K562 (cell line): ENCODE results near the gene MAZ. TPM values are rescaled to one million over a fixed set of nuclear protein-coding genes. Genes with fewer than 3 reads are reported as not detected.
A peak's percentile ranks its signal among the peaks of the same experiment; 100 is the strongest.
"Not testable (repeated sequence)": the region's sequence is repeated elsewhere in the genome, so short reads cannot be mapped to it uniquely, and the experiment has no call there.

Source experiments
- ATAC-seq: fragments of 200-7000 bp; cut with Tn5 transposase; 3 replicates; pipeline ENCODE4 v1.9.1; 2020; ENCODE audit warnings: moderate library complexity
- BruUV-seq: library from RNA; stranded (reverse); fragments of 400-500 nt; replicated peaks from 2 replicates; lab custom pipeline; 2021; lab: Mats Ljungman, UMichigan
- CTCF ChIA-PET: fragments of 300-600 bp; formaldehyde crosslinking; extraction: SDS; loops from one replicate; lab custom pipeline; 2021; ENCODE audit warnings: low intra/inter-chr PET ratio; lab: Yijun Ruan, JAX
- POLR2A ChIA-PET: fragments of 300-600, 350-650 bp; sonication (Branson Sonifier 250); formaldehyde crosslinking; extraction: SDS; loops from one replicate; lab custom pipeline; 2021; ENCODE audit warnings: antibody characterized with exemption, inconsistent platforms; lab: Yijun Ruan, JAX
- DNase-seq, 4 experiments: peaks; one replicate each; pipeline versions ENCODE4 v3.0.0 to v3.0.0-alpha.2; 2011 to 2018; ENCODE audit warnings: low spot score in 3 of 4, mixed read lengths in 3 of 4; ENCODE audit errors: extremely low read depth in 1 of 4
- FAIRE-seq: peaks from 2 replicates; lab custom pipeline; 2011; peaks lifted over from hg19 to GRCh38; lab: Jason Lieb, UNC
- H2AFZ ChIP-seq: 2 replicates; pipeline ENCODE4 v1.6.0; 2011; ENCODE audit warnings: low read depth, low read length, control low read depth, inconsistent platforms
- H3K27ac ChIP-seq: fragments of 200-600 bp; 3 replicates; pipeline ENCODE4 v1.8.0; 2011; ENCODE audit warnings: low read depth, mild to moderate bottlenecking, control low read depth, inconsistent platforms, low read length, moderate library complexity, mixed read lengths; ENCODE audit errors: extremely low read depth
- H3K27me3 ChIP-seq, 2 experiments: fragments of 300-600 bp in 1 of 2; 2 replicates in 1 of 2; 3 replicates in 1 of 2; pipeline versions ENCODE4 v1.6.0 to v1.8.0; 2011; ENCODE audit warnings: inconsistent platforms in 2 of 2, low read length in 2 of 2, mild to moderate bottlenecking in 1 of 2, mixed read lengths in 1 of 2, moderate library complexity in 1 of 2; ENCODE audit not compliant: control insufficient read depth in 2 of 2, insufficient read depth in 2 of 2
- H3K36me3 ChIP-seq: fragments of 300-600 bp; 3 replicates; pipeline ENCODE4 v1.8.0; 2011; ENCODE audit warnings: mild to moderate bottlenecking, low read length, inconsistent platforms; ENCODE audit not compliant: control insufficient read depth, insufficient read depth
- H3K4me1 ChIP-seq, 2 experiments: fragments of 200-600 bp in 1 of 2; replicated peaks in 1 of 2; 2 replicates in 1 of 2; 3 replicates in 1 of 2; pipeline versions ENCODE4 v1.5.1 to v1.8.0; 2011; ENCODE audit warnings: inconsistent platforms in 2 of 2, low read length in 2 of 2, mild to moderate bottlenecking in 1 of 2, mixed read lengths in 1 of 2, moderate library complexity in 1 of 2; ENCODE audit not compliant: control insufficient read depth in 2 of 2, insufficient read depth in 2 of 2
- H3K4me2 ChIP-seq: 2 replicates; pipeline ENCODE4 v1.6.1; 2011; ENCODE audit warnings: low read length, control low read depth, inconsistent platforms, mixed read lengths; ENCODE audit not compliant: insufficient read depth
- H3K4me3 ChIP-seq: fragments of 200-600 bp; sonication (generic), shearing (Covaris generic); 2 replicates; pipeline ENCODE4 v1.5.1; 2016; ENCODE audit warnings: control low read depth, inconsistent platforms
- H3K79me2 ChIP-seq: fragments of 200-600 bp; 3 replicates; pipeline ENCODE4 v1.8.0; 2011; ENCODE audit warnings: low read length, inconsistent platforms; ENCODE audit not compliant: control insufficient read depth, insufficient read depth
- H3K9ac ChIP-seq, 2 experiments: 2 replicates each; pipeline versions ENCODE4 v1.6.0 to v1.6.1; 2011; ENCODE audit warnings: low read depth in 2 of 2, low read length in 2 of 2, control low read depth in 1 of 2, inconsistent platforms in 1 of 2, mild to moderate bottlenecking in 1 of 2, mixed read lengths in 1 of 2; ENCODE audit not compliant: insufficient read depth in 1 of 2
- H3K9me1 ChIP-seq: one replicate; pipeline ENCODE4 v1.6.0; 2011; ENCODE audit warnings: inconsistent platforms, mild to moderate bottlenecking, low read length, moderate library complexity; ENCODE audit not compliant: control insufficient read depth, insufficient read depth
- H3K9me3 ChIP-seq: replicated peaks from 2 replicates; pipeline ENCODE4 v1.5.1; 2011; ENCODE audit warnings: low read depth, low read length, inconsistent platforms; ENCODE audit not compliant: control insufficient read depth, insufficient read depth
- H4K20me1 ChIP-seq: replicated peaks from 2 replicates; pipeline ENCODE4 v1.6.1; 2011; ENCODE audit warnings: low read length, inconsistent platforms, mixed read lengths; ENCODE audit not compliant: control insufficient read depth, insufficient read depth
- CBFA2T3 ChIP-seq: fragments of 450-650 bp; IDR thresholded peaks from 2 replicates; pipeline ENCODE4 v1.6.1; 2017
- CXXC5 ChIP-seq: fragments of 250-450 bp; sonication (Bioruptor Pico); IDR thresholded peaks from 2 replicates; pipeline ENCODE4 v1.8.0; 2022; ENCODE audit warnings: inconsistent platforms, mild to moderate bottlenecking, moderate library complexity
- DDX20 ChIP-seq: fragments of 450-650 bp; IDR thresholded peaks from 2 replicates; pipeline ENCODE4 v1.6.1; 2016; ENCODE audit warnings: missing genetic modification characterization, low read depth, mild to moderate bottlenecking, missing compliant biosample characterization, moderate library complexity
- GMEB1 ChIP-seq: fragments of 250-450 bp; sonication (Bioruptor Pico); IDR thresholded peaks from 2 replicates; pipeline ENCODE4 v1.4.0; 2020; ENCODE audit warnings: mild to moderate bottlenecking
- GTF2A2 ChIP-seq: IDR thresholded peaks from 2 replicates; pipeline ENCODE4 v1.6.1; 2016; ENCODE audit warnings: mild to moderate bottlenecking, missing genetic modification characterization, missing compliant biosample characterization
- IFI16 ChIP-seq: fragments of 250-450 bp; sonication (Bioruptor Pico); IDR thresholded peaks from 2 replicates; pipeline ENCODE4 v2.1.2; 2022; ENCODE audit warnings: mild to moderate bottlenecking, inconsistent platforms
- NFXL1 ChIP-seq: fragments of 450-650 bp; formaldehyde crosslinking; IDR thresholded peaks from 2 replicates; pipeline ENCODE4 v1.4.0; 2021; ENCODE audit warnings: mild to moderate bottlenecking
- SMARCA4 ChIP-seq: fragments of 450-650 bp; IDR thresholded peaks from 2 replicates; pipeline ENCODE4 v1.6.1; 2016
- THRB ChIP-seq: fragments of 450-650 bp; formaldehyde crosslinking; conservative IDR thresholded peaks from 2 replicates; pipeline ENCODE4 v1.4.0; 2022; ENCODE audit warnings: mild to moderate bottlenecking, missing genetic modification characterization
- ZBTB26 ChIP-seq: fragments of 450-650 bp; formaldehyde crosslinking; IDR thresholded peaks from 2 replicates; pipeline ENCODE4 v1.4.0; 2022; ENCODE audit warnings: missing genetic modification characterization
- ZNF197 ChIP-seq: fragments of 200-800 bp; sonication (Bioruptor generic); IDR thresholded peaks from 2 replicates; pipeline ENCODE4 v1.6.1; 2016; ENCODE audit warnings: low read depth, missing genetic modification characterization, missing compliant biosample characterization
- ZNF41 ChIP-seq: fragments of 250-450 bp; sonication (Bioruptor Pico); conservative IDR thresholded peaks from 2 replicates; pipeline ENCODE4 v1.4.0; 2020; ENCODE audit warnings: mild to moderate bottlenecking
- ZNF668 ChIP-seq: fragments of 250-450 bp; sonication (Bioruptor Pico); IDR thresholded peaks from 2 replicates; pipeline ENCODE4 v1.8.0; 2022; ENCODE audit warnings: mild to moderate bottlenecking, inconsistent platforms
- ZNF76 ChIP-seq: fragments of 250-450 bp; sonication (Bioruptor Pico); IDR thresholded peaks from 2 replicates; pipeline ENCODE4 v1.4.0; 2020; ENCODE audit warnings: mild to moderate bottlenecking, moderate library complexity, borderline replicate concordance
- WGBS: fragments of 100-300 bp; shearing (Covaris generic); methylation state at CpG from one replicate; pipeline ENCODE4 v1.1.6; 2016; ENCODE audit warnings: low coverage, mixed read lengths; ENCODE audit not compliant: insufficient coverage; ENCODE audit errors: missing lambda C conversion rate; 5-methylcytosine and 5-hydroxymethylcytosine counted together
- in situ Hi-C: fragments of 300-500 bp; cut with MboI; formaldehyde crosslinking; loops from 4 replicates; pipeline ENCODE4 v1.15.0; 2018; ENCODE audit warnings: inconsistent platforms, mixed read lengths
- intact Hi-C: fragments of 100-400 bp; cut with micrococcal nuclease; formaldehyde crosslinking; loops from 2 replicates; pipeline ENCODE4 v1.14.2; 2022
- polyA plus RNA-seq, 8 experiments: library from polyadenylated mRNA; depleted of rRNA in 4 of 8; stranded (reverse) in 5 of 8; unstranded in 3 of 8; fragments of >200 nt; fragmentation: Nextera tagmentation in 2 of 8; fragmentation: Illumina TruSeq in 1 of 8; extraction: Ambion mirVana in 2 of 8; extraction: Trizol in 1 of 8; gene quantifications; 2 replicates each; pipeline versions ENCODE4 v1.2.1 to v1.2.3, GENCODE V29; 2011 to 2014; ENCODE audit warnings: inconsistent platforms in 1 of 8, missing spikeins in 1 of 8
- total RNA-seq, 7 experiments: library from RNA; depleted of rRNA in 6 of 7; stranded (reverse); fragments of >200 nt in 6 of 7; fragmentation: Illumina TruSeq in 2 of 7; extraction: Trizol in 2 of 7; gene quantifications; 2 replicates each; pipeline versions ENCODE4 v1.2.1 to v1.2.3, GENCODE V29; 2011 to 2021; ENCODE audit warnings: low replicate concordance in 1 of 7

The MAZ gene
- total and polyA plus RNA-seq, 9 of the 15 experiments (the other 6 are each of a cell fraction or from before 2014, with no cell fraction given): 45.4 to 532 (median 250) TPM

- H3K79me2 ChIP-seq, BruUV-seq, H3K9ac ChIP-seq, H3K27ac ChIP-seq, in situ Hi-C loops, H3K4me2 ChIP-seq, ATAC-seq, H3K4me1 ChIP-seq, H3K4me3 ChIP-seq, H3K36me3 ChIP-seq, H3K9me1 ChIP-seq, H4K20me1 ChIP-seq, H3K9me3 ChIP-seq: not testable (repeated sequence)
- intact Hi-C loops: loop anchor here (10.0 kb wide), 1 partner anchor 79 kb away; no protein-coding TSS in a partner anchor
- DNase-seq (peak in 1 of 4 experiments; percentile 34), FAIRE-seq (peak; percentile 61)
- ChIA-PET CTCF (interaction anchor here (0.6 kb wide), 1 partner anchor 27 kb away, joined by 3 read pairs; no protein-coding TSS in a partner anchor), POLR2A (interaction anchor here (2.3 kb wide), 1 partner anchor 9 kb away, joined by 10 read pairs; no protein-coding TSS in a partner anchor)
- 5% methylated on average over 12 of the region's 13 CpGs for WGBS
- Histone ChIP-seq H3K27me3 (peaks cover 23 to 27% of the 10 kb centered on the region in 2 experiments), H2AFZ (0 out of 2 replicates have a peak overlapping the region, but pooled peaks have one; percentile 56)
- TF ChIP-seq GMEB1 (peak; percentile 79), CBFA2T3 (peak; percentile 75), CXXC5 (CRISPR knock-in tag) (peak; percentile 70), ZNF41 (CRISPR knock-in tag) (peak; percentile 92), GTF2A2 (peak; percentile 85), THRB (0 out of 2 replicates have a peak, but pooled peaks have one; percentile 65), ZNF668 (peak; percentile 92), ZNF76 (CRISPR knock-in tag) (peak; percentile 84; the same call in 1 of the 2 replicates), SMARCA4 (peak; percentile 43; the same call in 1 of the 2 replicates), ZBTB26 (CRISPR knock-in tag) (peak; percentile 85; the same call in 1 of the 2 replicates), NFXL1 (peak; percentile 88), IFI16 (CRISPR knock-in tag) (0 out of 2 replicates have a peak, but pooled peaks have one; percentile 11), ZNF197 (CRISPR knock-in tag) (peak; percentile 96), DDX20 (tag) (peak; percentile 98)
These were observed 23.0 kb upstream of the MAZ start for GRCh38 chr16:29783094-29783953.
